ENCODE results near the gene CACNA2D3. TPM values are rescaled to one million over a fixed set of nuclear protein-coding genes. Genes with fewer than 3 reads are reported as not detected.

Gene CACNA2D3
- total RNA-seq, 1 donor from 2014 or later: 0.17 TPM

- DNase-seq (ENCODE audit: low read depth): no peak
- TF ChIP-seq, protein P1, sequence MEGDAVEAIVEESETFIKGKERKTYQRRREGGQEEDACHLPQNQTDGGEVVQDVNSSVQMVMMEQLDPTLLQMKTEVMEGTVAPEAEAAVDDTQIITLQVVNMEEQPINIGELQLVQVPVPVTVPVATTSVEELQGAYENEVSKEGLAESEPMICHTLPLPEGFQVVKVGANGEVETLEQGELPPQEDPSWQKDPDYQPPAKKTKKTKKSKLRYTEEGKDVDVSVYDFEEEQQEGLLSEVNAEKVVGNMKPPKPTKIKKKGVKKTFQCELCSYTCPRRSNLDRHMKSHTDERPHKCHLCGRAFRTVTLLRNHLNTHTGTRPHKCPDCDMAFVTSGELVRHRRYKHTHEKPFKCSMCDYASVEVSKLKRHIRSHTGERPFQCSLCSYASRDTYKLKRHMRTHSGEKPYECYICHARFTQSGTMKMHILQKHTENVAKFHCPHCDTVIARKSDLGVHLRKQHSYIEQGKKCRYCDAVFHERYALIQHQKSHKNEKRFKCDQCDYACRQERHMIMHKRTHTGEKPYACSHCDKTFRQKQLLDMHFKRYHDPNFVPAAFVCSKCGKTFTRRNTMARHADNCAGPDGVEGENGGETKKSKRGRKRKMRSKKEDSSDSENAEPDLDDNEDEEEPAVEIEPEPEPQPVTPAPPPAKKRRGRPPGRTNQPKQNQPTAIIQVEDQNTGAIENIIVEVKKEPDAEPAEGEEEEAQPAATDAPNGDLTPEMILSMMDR (IDR thresholded peaks at IDR 0.05; ENCODE audit: insufficient read depth, low read length, poor library complexity, severe bottlenecking): no peak
Observed at GRCh38 chr3:54384279-54384678, 261.9 kb downstream of the CACNA2D3 start.

GRCh38 chr3:54390582-54390981 lies 268.2 kb downstream of the CACNA2D3 start:
- Histone ChIP-seq H3K36me3 (ENCODE audit: control insufficient read depth, insufficient read depth, low read length) (no peaks in the 10 kb centered on the region), H3K27me3 (ENCODE audit: control insufficient read depth, insufficient read depth, low read length) (no peaks in the 10 kb centered on the region), H3K4me3 (ENCODE audit: low read depth, low read length) (no peak overlapping the region)
- TF ChIP-seq, protein P1 (IDR thresholded peaks at IDR 0.05; ENCODE audit: insufficient read depth, low read length, poor library complexity, severe bottlenecking): no peak
- no peak for DNase-seq (ENCODE audit: low read depth)

More at GRCh38 chr3:54384279-54384678, 261.9 kb downstream of the CACNA2D3 start:
- Histone ChIP-seq H3K36me3 (ENCODE audit: control insufficient read depth, insufficient read depth, low read length) (no peaks in the 10 kb centered on the region), H3K27me3 (ENCODE audit: control insufficient read depth, insufficient read depth, low read length) (no peaks in the 10 kb centered on the region), H3K4me3 (ENCODE audit: low read depth, low read length) (no peak overlapping the region)

DNA sequence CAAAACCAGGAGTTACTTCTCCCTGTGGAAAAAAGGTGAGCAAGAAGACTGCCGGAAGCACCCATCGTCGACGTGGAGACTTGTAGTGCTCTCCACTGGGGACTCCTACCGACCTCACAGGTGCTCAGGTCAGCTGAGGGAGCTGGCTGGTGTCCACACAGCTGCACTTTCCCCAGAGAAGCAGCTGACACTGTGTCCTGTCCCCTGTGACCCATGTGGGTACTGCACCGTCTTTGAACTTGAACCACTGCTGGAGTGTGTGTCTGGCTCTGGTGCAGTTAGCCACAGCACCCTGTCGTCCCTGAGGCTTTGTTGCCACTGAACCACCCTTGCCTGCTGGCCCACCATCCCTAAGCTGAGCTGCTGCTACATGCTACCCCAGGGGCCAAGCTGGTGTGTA lies 270.8 kb downstream of the CACNA2D3 start:
- Histone ChIP-seq H3K36me3 (ENCODE audit: control insufficient read depth, insufficient read depth, low read length) (no peaks in the 10 kb centered on the region), H3K4me3 (ENCODE audit: low read depth, low read length) (no peak overlapping the region), H3K27me3 (ENCODE audit: control insufficient read depth, insufficient read depth, low read length) (no peaks in the 10 kb centered on the region)
- DNase-seq (ENCODE audit: low read depth): no peak
- TF ChIP-seq, protein P1 (IDR thresholded peaks at IDR 0.05; ENCODE audit: insufficient read depth, low read length, poor library complexity, severe bottlenecking): no peak

DNA sequence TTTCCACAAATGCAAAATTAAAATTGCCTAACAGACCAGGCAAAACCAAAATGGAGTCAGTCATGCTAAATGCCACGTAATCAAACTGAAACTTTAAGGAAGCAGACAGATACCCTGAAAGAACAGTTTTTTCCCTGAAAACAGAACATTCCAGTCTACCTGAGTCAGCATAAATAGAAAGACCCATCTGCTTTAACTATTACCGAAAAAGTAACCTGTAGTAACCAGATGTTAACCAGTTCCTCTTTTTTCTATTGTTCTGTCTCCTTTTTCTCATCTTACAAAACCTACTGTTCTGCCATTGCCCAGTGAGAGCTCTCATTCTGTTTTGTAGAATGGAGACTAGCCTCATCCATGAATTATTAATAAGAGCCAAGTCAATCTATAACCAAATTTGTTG lies 286.0 kb downstream of the CACNA2D3 start:
- H3K36me3 ChIP-seq (ENCODE audit: control insufficient read depth, insufficient read depth, low read length): no peaks in the 10 kb centered on the region
- H3K27me3 ChIP-seq (ENCODE audit: control insufficient read depth, insufficient read depth, low read length): no peaks in the 10 kb centered on the region
- TF ChIP-seq, protein P1 (IDR thresholded peaks at IDR 0.05; ENCODE audit: insufficient read depth, low read length, poor library complexity, severe bottlenecking): no peak
- no peak overlapping the region for H3K4me3 ChIP-seq (ENCODE audit: low read depth, low read length)
- no peak for DNase-seq (ENCODE audit: low read depth)

DNA sequence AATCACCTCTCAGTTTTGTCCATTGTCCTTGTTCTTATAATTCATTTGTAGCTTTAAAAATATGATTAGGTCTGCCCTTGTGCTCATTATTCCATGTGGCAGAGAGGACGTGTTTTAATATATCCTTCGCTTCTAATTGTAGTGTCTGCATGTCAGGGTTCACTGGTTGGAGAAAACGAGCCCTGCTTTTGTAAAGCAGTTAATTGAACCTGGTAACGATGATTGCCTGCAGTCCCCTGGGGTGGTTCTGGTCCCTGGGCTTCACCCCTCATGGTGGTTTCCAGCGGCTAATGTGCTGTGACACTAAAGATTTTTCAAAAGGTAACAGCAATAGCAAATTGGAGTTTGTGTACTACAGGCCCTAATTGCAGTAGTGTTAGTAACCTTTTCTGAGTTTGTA lies 299.6 kb downstream of the CACNA2D3 start:
- Histone ChIP-seq H3K4me3 (ENCODE audit: low read depth, low read length) (no peak overlapping the region), H3K36me3 (ENCODE audit: control insufficient read depth, insufficient read depth, low read length) (no peaks in the 10 kb centered on the region), H3K27me3 (ENCODE audit: control insufficient read depth, insufficient read depth, low read length) (no peaks in the 10 kb centered on the region)
- DNase-seq (ENCODE audit: low read depth): no peak
- TF ChIP-seq, protein P1 (IDR thresholded peaks at IDR 0.05; ENCODE audit: insufficient read depth, low read length, poor library complexity, severe bottlenecking): no peak

DNA sequence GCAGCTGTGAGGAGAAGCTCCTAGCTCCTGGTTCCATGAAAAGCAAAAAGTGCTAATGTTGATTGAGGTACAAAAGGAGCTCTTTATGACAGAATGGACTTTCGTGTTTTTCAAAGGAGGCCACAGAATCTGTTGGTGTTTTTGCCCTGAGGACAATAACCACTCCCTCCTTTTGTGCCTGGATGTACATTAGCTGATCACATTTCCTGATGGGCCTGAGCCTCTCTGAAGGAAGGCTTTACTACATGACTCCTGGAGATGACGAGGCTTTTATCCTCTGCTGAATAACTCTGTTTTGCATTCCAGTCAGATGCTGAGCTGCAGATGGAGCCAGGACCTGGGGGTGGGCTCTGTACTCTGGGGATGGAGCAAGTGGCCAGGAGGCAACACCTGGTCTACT lies 301.9 kb downstream of the CACNA2D3 start:
- TF ChIP-seq, protein P1 (IDR thresholded peaks at IDR 0.05; ENCODE audit: insufficient read depth, low read length, poor library complexity, severe bottlenecking): no peak

More for the DNA sequence above, 301.9 kb downstream of the CACNA2D3 start:
- H3K36me3 ChIP-seq (ENCODE audit: control insufficient read depth, insufficient read depth, low read length): no peaks in the 10 kb centered on the region
- no peak overlapping the region for H3K4me3 ChIP-seq (ENCODE audit: low read depth, low read length)
- no peaks in the 10 kb centered on the region for H3K27me3 ChIP-seq (ENCODE audit: control insufficient read depth, insufficient read depth, low read length)
- DNase-seq (ENCODE audit: low read depth): no peak
